ENCODE data around the gene JAZF1.

DNA sequence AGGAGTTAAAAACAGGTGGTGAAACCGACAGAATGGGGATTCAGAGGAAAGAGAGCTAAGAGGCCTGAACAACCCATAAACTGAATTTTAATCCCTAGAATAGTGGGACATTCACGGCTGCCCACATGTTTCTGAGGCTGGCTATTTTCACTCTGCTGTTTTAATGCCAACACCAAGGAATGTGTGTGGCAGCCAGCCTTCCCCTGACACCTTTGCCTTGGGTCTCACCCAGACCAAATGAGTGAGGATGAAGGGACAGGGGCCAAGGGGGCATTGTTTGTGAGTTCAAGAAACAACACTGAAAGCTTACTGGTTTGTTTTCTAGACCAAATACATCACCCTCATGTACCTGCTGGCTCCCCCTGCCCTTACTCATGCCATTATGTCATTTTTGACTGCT lies 164.3 kb downstream of the JAZF1 start:
- TF ChIP-seq BACH2 (CRISPR knock-in tag; IDR thresholded peaks at IDR 0.05; ENCODE audit: borderline replicate concordance): no peak
- TF ChIP-seq, protein P1, sequence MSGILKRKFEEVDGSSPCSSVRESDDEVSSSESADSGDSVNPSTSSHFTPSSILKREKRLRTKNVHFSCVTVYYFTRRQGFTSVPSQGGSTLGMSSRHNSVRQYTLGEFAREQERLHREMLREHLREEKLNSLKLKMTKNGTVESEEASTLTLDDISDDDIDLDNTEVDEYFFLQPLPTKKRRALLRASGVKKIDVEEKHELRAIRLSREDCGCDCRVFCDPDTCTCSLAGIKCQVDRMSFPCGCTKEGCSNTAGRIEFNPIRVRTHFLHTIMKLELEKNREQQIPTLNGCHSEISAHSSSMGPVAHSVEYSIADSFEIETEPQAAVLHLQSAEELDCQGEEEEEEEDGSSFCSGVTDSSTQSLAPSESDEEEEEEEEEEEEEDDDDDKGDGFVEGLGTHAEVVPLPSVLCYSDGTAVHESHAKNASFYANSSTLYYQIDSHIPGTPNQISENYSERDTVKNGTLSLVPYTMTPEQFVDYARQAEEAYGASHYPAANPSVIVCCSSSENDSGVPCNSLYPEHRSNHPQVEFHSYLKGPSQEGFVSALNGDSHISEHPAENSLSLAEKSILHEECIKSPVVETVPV (CRISPR knock-in tag; IDR thresholded peaks at IDR 0.05): no peak
- TF ChIP-seq ARNTL (CRISPR knock-in tag; IDR thresholded peaks at IDR 0.05; ENCODE audit: borderline replicate concordance, low read depth): no peak
- TF ChIP-seq OSR1 (CRISPR knock-in tag; IDR thresholded peaks at IDR 0.05): no peak
